Upper lobe of left lung (tissue), 6 donors: Measurements from ENCODE around the gene KCNJ4. TPM values are rescaled to one million over a fixed set of nuclear protein-coding genes. Genes with fewer than 3 reads are reported as not detected.

Experiments used
- ATAC-seq, 2 donors: fragments of 200-7000 bp; cut with Tn5 transposase; one replicate each; pipeline ENCODE4 v1.9.1; 2022; ENCODE audit warnings: mild to moderate bottlenecking in 2 of 2, moderate library complexity in 2 of 2; ENCODE audit not compliant: low FRiP score in 2 of 2
- DNase-seq, 2 donors: peaks; one replicate each; pipeline ENCODE4 v3.0.0-alpha.2; 2019 to 2020
- H3K27ac ChIP-seq, 4 donors: fragments of 200-600 bp; sonication (generic); one replicate each; pipeline ENCODE4 v1.5.1; 2016 to 2019
- H3K27me3 ChIP-seq, 4 donors: fragments of 200-600 bp; sonication (generic); one replicate each; pipeline ENCODE4 v1.5.1; 2017 to 2019
- H3K36me3 ChIP-seq, 4 donors: fragments of 200-600 bp; sonication (generic); one replicate each; pipeline ENCODE4 v1.5.1; 2016 to 2019
- H3K4me1 ChIP-seq, 4 donors: fragments of 200-600 bp; sonication (generic); one replicate each; pipeline ENCODE4 v1.5.1; 2018 to 2019
- H3K4me3 ChIP-seq, 4 donors: fragments of 200-600 bp; sonication (generic); one replicate each; pipeline ENCODE4 v1.5.1; 2017 to 2019; ENCODE audit warnings: mild to moderate bottlenecking in 2 of 4, moderate library complexity in 1 of 4
- H3K9me3 ChIP-seq, 4 donors: fragments of 200-600 bp; sonication (generic); one replicate each; pipeline ENCODE4 v1.5.1; 2018 to 2019
- CTCF ChIP-seq, 6 experiments: fragments of 450-650 bp in 4 of 6; fragments of 200-600 bp in 2 of 6; sonication (generic) in 2 of 6; IDR thresholded peaks; one replicate each; pipeline ENCODE4 v1.5.1; 2016 to 2019; ENCODE audit warnings: antibody characterized with exemption in 6 of 6
- EP300 ChIP-seq, 4 donors: sonication (generic); formaldehyde crosslinking; IDR thresholded peaks; one replicate each; pipeline ENCODE4 v1.5.1; 2017; ENCODE audit warnings: antibody characterized with exemption in 4 of 4, control low read depth in 2 of 4
- POLR2A ChIP-seq, 4 donors: fragments of 450-650 bp; IDR thresholded peaks; one replicate each; pipeline ENCODE4 v1.5.1; 2016 to 2017; ENCODE audit warnings: antibody characterized with exemption in 4 of 4, mild to moderate bottlenecking in 2 of 4
- POLR2AphosphoS5 ChIP-seq, 2 donors: sonication (generic); formaldehyde crosslinking; IDR thresholded peaks; one replicate each; pipeline ENCODE4 v1.5.1; 2017; ENCODE audit warnings: antibody characterized with exemption in 2 of 2
- WGBS, 2 donors: methylation state at CpG; one replicate each; pipeline ENCODE4 v1.1.5; 2017 to 2018; 5-methylcytosine and 5-hydroxymethylcytosine counted together
- total RNA-seq, 6 donors: library from RNA; depleted of rRNA in 4 of 6; stranded (reverse); fragments of >200 nt in 4 of 6; gene quantifications; one replicate each; pipeline versions ENCODE4 v1.1.0 to v1.2.1, GENCODE V29; 2016 to 2021
- donor health status: DM: no; HTN: no; CAD: no; lungs with moderate emphysema.
- donor health status: DM: no; HTN: yes; CAD: no; lungs with severe emphysema.

Gene KCNJ4
- total RNA-seq, 6 donors from 2014 or later: not detected

- H3K36me3 ChIP-seq: no peaks in the 10 kb centered on the region
- no peak for TF ChIP-seq POLR2A (IDR thresholded peaks at IDR 0.05)
- TF ChIP-seq CTCF (IDR thresholded peaks at IDR 0.05): no peak
- TF ChIP-seq POLR2AphosphoS5 (IDR thresholded peaks at IDR 0.05): no peak
- TF ChIP-seq EP300 (IDR thresholded peaks at IDR 0.05): no peak
- H3K27ac ChIP-seq: no peak overlapping the region
- no peak for ATAC-seq
- no peak overlapping the region for H3K4me3 ChIP-seq
- no peak for DNase-seq
- no peaks in the 10 kb centered on the region for H3K27me3 ChIP-seq
- no peaks in the 10 kb centered on the region for H3K9me3 ChIP-seq
- 75 to 83% methylated on average over 2 of the region's 2 CpGs for WGBS, 2 donors
- peaks cover 0 to 10% (median 5%) of the 10 kb centered on the region in 4 donors for H3K4me1 ChIP-seq
Measured at GRCh38 chr22:38428714-38429113, 26.3 kb downstream of the KCNJ4 start.

DNA sequence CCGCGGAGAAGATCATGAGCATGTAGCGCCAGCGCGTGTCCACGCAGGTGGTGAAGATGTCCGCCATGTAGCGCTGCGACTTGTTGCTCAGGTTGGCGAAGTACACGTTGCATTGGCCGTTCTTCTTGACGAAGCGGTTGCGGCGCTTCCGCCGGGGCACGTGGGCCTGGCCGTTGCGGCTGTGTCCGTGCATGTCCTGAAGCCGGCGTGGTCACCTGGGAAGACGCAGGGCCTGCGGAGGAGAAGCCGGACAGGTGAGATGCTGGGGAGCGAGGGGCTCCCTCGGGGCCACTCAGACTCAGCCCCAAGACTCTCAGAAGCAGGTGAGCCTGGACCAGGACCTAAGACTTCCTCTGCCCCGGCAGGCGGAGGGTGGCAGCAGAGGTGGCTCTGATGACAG, 27.1 kb downstream of the KCNJ4 start:
- no peaks in the 10 kb centered on the region for H3K9me3 ChIP-seq
- H3K4me3 ChIP-seq: no peak overlapping the region
- 91 to 96% methylated on average over 27 to 31 of the region's 31 CpGs for WGBS, 2 donors
- ATAC-seq (no peak), DNase-seq (no peak)
- no peak for TF ChIP-seq POLR2AphosphoS5 (IDR thresholded peaks at IDR 0.05)
- no peak for TF ChIP-seq POLR2A (IDR thresholded peaks at IDR 0.05)
- TF ChIP-seq CTCF (IDR thresholded peaks at IDR 0.05): no peak
- TF ChIP-seq EP300 (IDR thresholded peaks at IDR 0.05): no peak
- no peaks in the 10 kb centered on the region for H3K36me3 ChIP-seq
- peaks cover 0 to 10% (median 5%) of the 10 kb centered on the region in 4 donors for H3K4me1 ChIP-seq
- H3K27me3 ChIP-seq: no peaks in the 10 kb centered on the region
- H3K27ac ChIP-seq: no peak overlapping the region

DNA sequence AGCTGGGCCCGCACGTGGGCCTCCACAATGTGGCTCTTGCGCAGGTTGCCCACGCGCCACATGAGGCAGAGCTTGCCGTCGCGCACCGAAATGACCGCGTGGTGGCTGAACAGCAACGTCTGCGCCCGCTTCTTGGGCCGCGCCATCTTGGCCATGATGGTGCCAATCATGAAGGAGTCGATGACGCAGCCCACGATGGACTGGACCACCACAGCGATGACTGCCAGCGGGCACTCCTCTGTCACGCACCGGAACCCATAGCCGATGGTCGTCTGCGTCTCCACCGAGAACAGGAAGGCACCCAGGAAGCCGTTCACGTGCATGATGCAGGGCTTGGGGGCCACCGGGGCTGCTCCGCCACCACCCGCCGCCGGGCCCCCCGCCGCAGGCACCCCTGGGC, 27.5 kb downstream of the KCNJ4 start:
- no peak for DNase-seq
- H3K9me3 ChIP-seq: no peaks in the 10 kb centered on the region
- no peak overlapping the region for H3K27ac ChIP-seq
- TF ChIP-seq CTCF (IDR thresholded peaks at IDR 0.05) (no peak), POLR2AphosphoS5 (IDR thresholded peaks at IDR 0.05) (no peak), POLR2A (IDR thresholded peaks at IDR 0.05) (no peak), EP300 (IDR thresholded peaks at IDR 0.05) (no peak)
- no peaks in the 10 kb centered on the region for H3K36me3 ChIP-seq
- no peak overlapping the region for H3K4me3 ChIP-seq
- H3K4me1 ChIP-seq: peaks cover 0 to 14% (median 5%) of the 10 kb centered on the region in 4 donors
- H3K27me3 ChIP-seq: no peaks in the 10 kb centered on the region
- ATAC-seq: no peak
- 97 to 98% methylated on average over 33 of the region's 36 CpGs for WGBS, 2 donors

- ATAC-seq: no peak
- Histone ChIP-seq H3K4me1 (peaks cover 0 to 14% (median 5%) of the 10 kb centered on the region in 4 donors), H3K27me3 (no peaks in the 10 kb centered on the region), H3K4me3 (no peak overlapping the region), H3K27ac (no peak overlapping the region), H3K36me3 (no peaks in the 10 kb centered on the region), H3K9me3 (no peaks in the 10 kb centered on the region)
- DNase-seq: no peak
- TF ChIP-seq CTCF (IDR thresholded peaks at IDR 0.05) (no peak), POLR2AphosphoS5 (IDR thresholded peaks at IDR 0.05) (no peak), EP300 (IDR thresholded peaks at IDR 0.05) (no peak)
- 79 to 89% methylated on average over 6 to 16 of the region's 17 CpGs for WGBS, 2 donors
Measured at GRCh38 chr22:38426628-38427027, 28.4 kb downstream of the KCNJ4 start.

- WGBS, 2 donors: 89 to 93% methylated on average over 9 to 12 of the region's 12 CpGs
- Histone ChIP-seq H3K4me1 (peaks cover 0 to 9% (median 3%) of the 10 kb centered on the region in 4 donors), H3K9me3 (no peaks in the 10 kb centered on the region), H3K4me3 (no peak overlapping the region), H3K36me3 (no peaks in the 10 kb centered on the region), H3K27ac (no peak overlapping the region), H3K27me3 (no peaks in the 10 kb centered on the region)
- no peak for ATAC-seq
- no peak for DNase-seq
- TF ChIP-seq CTCF (IDR thresholded peaks at IDR 0.05) (no peak), POLR2A (IDR thresholded peaks at IDR 0.05) (no peak), POLR2AphosphoS5 (IDR thresholded peaks at IDR 0.05) (no peak), EP300 (IDR thresholded peaks at IDR 0.05) (no peak)
Measured at GRCh38 chr22:38424525-38425080, 30.4 kb downstream of the KCNJ4 start.
